Measurements from ENCODE around the gene DYNLT5.

DYNLT5 gene

GRCh38 chr1:66739401-66740157 is 12.7 kb upstream of the DYNLT5 start:
- Mint-ChIP-seq H3K27ac (no peak overlapping the region), H3K27me3 (ENCODE audit: low read depth) (no peaks in the 10 kb centered on the region), H3K4me3 (no peak overlapping the region), H3K9me3 (peaks cover 2% of the 10 kb centered on the region), H3K36me3 (ENCODE audit: low read depth) (peaks cover 8% of the 10 kb centered on the region), H3K4me1 (no peaks in the 10 kb centered on the region)
- no peak for TF ChIP-seq CTCF (IDR thresholded peaks at IDR 0.05; ENCODE audit: unreplicated experiment in 3 of 3)

GRCh38 chr1:66745451-66745850 is 6.8 kb upstream of the DYNLT5 start:
- peaks cover 8% of the 10 kb centered on the region for H3K36me3 Mint-ChIP-seq (ENCODE audit: low read depth)
- H3K4me1 Mint-ChIP-seq: no peaks in the 10 kb centered on the region
- no peak for TF ChIP-seq CTCF (IDR thresholded peaks at IDR 0.05; ENCODE audit: unreplicated experiment in 3 of 3)
- H3K4me3 Mint-ChIP-seq: no peak overlapping the region
- H3K9me3 Mint-ChIP-seq: peaks cover 2% of the 10 kb centered on the region
- H3K27me3 Mint-ChIP-seq (ENCODE audit: low read depth): no peaks in the 10 kb centered on the region
- no peak overlapping the region for H3K27ac Mint-ChIP-seq

- Mint-ChIP-seq H3K36me3 (ENCODE audit: low read depth) (peaks cover 5% of the 10 kb centered on the region), H3K27ac (no peak overlapping the region), H3K4me1 (peaks cover 5% of the 10 kb centered on the region), H3K27me3 (ENCODE audit: low read depth) (peaks cover 14% of the 10 kb centered on the region), H3K4me3 (no peak overlapping the region), H3K9me3 (no peaks in the 10 kb centered on the region)
- TF ChIP-seq CTCF (IDR thresholded peaks at IDR 0.05; ENCODE audit: unreplicated experiment in 3 of 3): no peak
Measured at GRCh38 chr1:66747501-66747900, 4.8 kb upstream of the DYNLT5 start.

- H3K27me3 Mint-ChIP-seq (ENCODE audit: low read depth): peaks cover 21% of the 10 kb centered on the region
- H3K27ac Mint-ChIP-seq: no peak overlapping the region
- H3K4me3 Mint-ChIP-seq: no peak overlapping the region
- H3K9me3 Mint-ChIP-seq: no peaks in the 10 kb centered on the region
- H3K4me1 Mint-ChIP-seq: peaks cover 9% of the 10 kb centered on the region
- TF ChIP-seq CTCF (IDR thresholded peaks at IDR 0.05; ENCODE audit: unreplicated experiment in 3 of 3): no peak
- no peaks in the 10 kb centered on the region for H3K36me3 Mint-ChIP-seq (ENCODE audit: low read depth)
Measured at GRCh38 chr1:66750577-66750976, 1.7 kb upstream of the DYNLT5 start.

GRCh38 chr1:66751160-66751559 is 1.1 kb upstream of the DYNLT5 start:
- Mint-ChIP-seq H3K4me1 (peaks cover 9% of the 10 kb centered on the region), H3K27ac (no peak overlapping the region), H3K36me3 (ENCODE audit: low read depth) (no peaks in the 10 kb centered on the region), H3K4me3 (no peak overlapping the region), H3K9me3 (no peaks in the 10 kb centered on the region), H3K27me3 (ENCODE audit: low read depth) (peaks cover 21% of the 10 kb centered on the region)
- no peak for TF ChIP-seq CTCF (IDR thresholded peaks at IDR 0.05; ENCODE audit: unreplicated experiment in 3 of 3)
